IMR-90 (cell line): ENCODE results near the gene PODXL. TPM values are rescaled to one million over a fixed set of nuclear protein-coding genes. Genes with fewer than 3 reads are reported as not detected.

Experiments
- ATAC-seq: fragments of 200-7000 bp; cut with Tn5 transposase; 2 replicates; pipeline ENCODE4 v1.9.1; 2020; ENCODE audit warnings: low read depth, mild to moderate bottlenecking, moderate library complexity
- BruUV-seq: library from RNA; stranded (reverse); fragments of 400-500 nt; replicated peaks from 2 replicates; lab custom pipeline; 2021; lab: Mats Ljungman, UMichigan
- CTCF ChIA-PET: fragments of 300-600 bp; formaldehyde crosslinking; extraction: SDS; loops from one replicate; lab custom pipeline; 2021; ENCODE audit warnings: antibody characterized with exemption; lab: Yijun Ruan, JAX
- POLR2A ChIA-PET: fragments of 300-600 bp; sonication (Branson Sonifier 250); formaldehyde crosslinking; loops from one replicate; lab custom pipeline; 2022; ENCODE audit warnings: antibody characterized with exemption; ENCODE audit not compliant: unreplicated experiment; lab: Charles Lee
- DNase-seq: peaks from one replicate; pipeline ENCODE4 v3.0.0; 2013
- H2AFZ ChIP-seq: replicated peaks from 2 replicates; pipeline ENCODE3; 2013; ENCODE audit warnings: low read length, mild to moderate bottlenecking; ENCODE audit not compliant: poor library complexity
- H2AK5ac ChIP-seq: 2 replicates; pipeline ENCODE4 v1.6.1; 2013; ENCODE audit warnings: low read depth, low read length, inconsistent platforms
- H2AK9ac ChIP-seq: replicated peaks from 2 replicates; pipeline ENCODE3; 2013; ENCODE audit warnings: mild to moderate bottlenecking, low read depth, low read length, moderate library complexity; ENCODE audit not compliant: poor library complexity
- H2BK120ac ChIP-seq: 2 replicates; pipeline ENCODE4 v1.6.1; 2013; ENCODE audit warnings: low read depth, low read length, inconsistent platforms
- H2BK15ac ChIP-seq: 3 replicates; pipeline ENCODE4 v1.6.1; 2013; ENCODE audit warnings: low read depth, low read length, inconsistent platforms
- H2BK20ac ChIP-seq: 2 replicates; pipeline ENCODE4 v1.6.1; 2013; ENCODE audit warnings: low read depth, mild to moderate bottlenecking, inconsistent platforms, low read length, moderate library complexity
- H2BK5ac ChIP-seq: 2 replicates; pipeline ENCODE4 v1.6.1; 2013; ENCODE audit warnings: mild to moderate bottlenecking, low read depth, low read length, inconsistent platforms; ENCODE audit not compliant: poor library complexity, severe bottlenecking
- H3K14ac ChIP-seq: replicated peaks from 2 replicates; pipeline ENCODE4 v1.6.1; 2013; ENCODE audit warnings: low read depth, low read length, inconsistent platforms
- H3K18ac ChIP-seq: 2 replicates; pipeline ENCODE4 v1.6.1; 2013; ENCODE audit warnings: low read depth, low read length, control low read depth
- H3K23ac ChIP-seq: 2 replicates; pipeline ENCODE4 v1.6.1; 2013; ENCODE audit warnings: low read depth, low read length, inconsistent platforms
- H3K27ac ChIP-seq: 2 replicates; pipeline ENCODE4 v1.5.1; 2013; ENCODE audit warnings: mild to moderate bottlenecking, control low read depth, low read length; ENCODE audit not compliant: insufficient read depth
- H3K27me3 ChIP-seq: 2 replicates; pipeline ENCODE4 v1.6.1; 2013; ENCODE audit warnings: low read length; ENCODE audit not compliant: control insufficient read depth, insufficient read depth
- H3K36me3 ChIP-seq: 2 replicates; pipeline ENCODE4 v1.6.1; 2013; ENCODE audit warnings: low read length, mixed read lengths; ENCODE audit not compliant: control insufficient read depth, insufficient read depth
- H3K4ac ChIP-seq: 2 replicates; pipeline ENCODE4 v1.6.1; 2013; ENCODE audit warnings: low read depth, low read length, inconsistent platforms
- H3K4me1 ChIP-seq: 2 replicates; pipeline ENCODE4 v1.6.1; 2013; ENCODE audit warnings: low read length, mixed read lengths; ENCODE audit not compliant: control insufficient read depth, insufficient read depth
- H3K4me2 ChIP-seq: 2 replicates; pipeline ENCODE4 v1.6.1; 2013; ENCODE audit warnings: low read depth, mild to moderate bottlenecking, control low read depth, low read length, moderate library complexity
- H3K4me3 ChIP-seq: 2 replicates; pipeline ENCODE4 v1.5.1; 2013; ENCODE audit warnings: low read depth, mild to moderate bottlenecking, control low read depth, low read length, moderate library complexity; ENCODE audit not compliant: insufficient read depth
- H3K56ac ChIP-seq: 2 replicates; pipeline ENCODE4 v1.6.1; 2013; ENCODE audit warnings: low read length, inconsistent platforms; ENCODE audit not compliant: insufficient read depth; ENCODE audit errors: extremely low read depth
- H3K79me1 ChIP-seq, 2 experiments: 2 replicates each; pipeline ENCODE4 v1.6.1; 2013; ENCODE audit warnings: low read length in 2 of 2, inconsistent platforms in 1 of 2, low read depth in 1 of 2
- H3K9ac ChIP-seq: 2 replicates; pipeline ENCODE4 v1.6.1; 2013; ENCODE audit warnings: low read depth, low read length, control low read depth
- H3K9me1 ChIP-seq: 2 replicates; pipeline ENCODE4 v1.6.1; 2013; ENCODE audit warnings: low read length, inconsistent platforms; ENCODE audit not compliant: insufficient read depth
- H3K9me3 ChIP-seq: 2 replicates; pipeline ENCODE4 v1.6.1; 2013; ENCODE audit warnings: low read length; ENCODE audit not compliant: control insufficient read depth, insufficient read depth
- H4K20me1 ChIP-seq: 2 replicates; pipeline ENCODE4 v1.6.1; 2013; ENCODE audit warnings: low read length, inconsistent platforms; ENCODE audit not compliant: insufficient read depth
- H4K5ac ChIP-seq: 2 replicates; pipeline ENCODE4 v1.6.1; 2013; ENCODE audit warnings: mild to moderate bottlenecking, low read depth, low read length, control low read depth
- H4K8ac ChIP-seq, 2 experiments: 2 replicates each; pipeline ENCODE4 v1.6.1; 2013; ENCODE audit warnings: low read depth in 2 of 2, low read length in 2 of 2, control low read depth in 1 of 2, inconsistent platforms in 1 of 2
- H4K91ac ChIP-seq: 2 replicates; pipeline ENCODE4 v1.6.1; 2013; ENCODE audit warnings: low read depth, low read length, inconsistent platforms; ENCODE audit not compliant: insufficient read depth
- BHLHE40 ChIP-seq: fragments of 150-350 bp; IDR thresholded peaks from 2 replicates; pipeline ENCODE4 v1.6.1; 2016; ENCODE audit warnings: mild to moderate bottlenecking, low read depth, low read length
- CEBPB ChIP-seq: IDR thresholded peaks from 2 replicates; pipeline ENCODE4 v1.6.1; 2012; ENCODE audit warnings: low read depth, low read length, improper control_type of control experiment
- CHD1 ChIP-seq: IDR thresholded peaks from 2 replicates; pipeline ENCODE4 v1.6.1; 2012; ENCODE audit warnings: low read depth, low read length, improper control_type of control experiment
- CTCF ChIP-seq: conservative IDR thresholded peaks from 2 replicates; pipeline ENCODE4 v1.5.1; 2012; ENCODE audit warnings: mild to moderate bottlenecking, low read depth, low read length, improper control_type of control experiment
- FOS ChIP-seq: fragments of 150-350 bp; IDR thresholded peaks from 2 replicates; pipeline ENCODE4 v1.6.1; 2016; ENCODE audit warnings: low read depth, low read length
- MAZ ChIP-seq: IDR thresholded peaks from 2 replicates; pipeline ENCODE4 v1.6.1; 2012; ENCODE audit warnings: low read depth, mild to moderate bottlenecking, low read length, improper control_type of control experiment, moderate library complexity, borderline replicate concordance
- POLR2A ChIP-seq: IDR thresholded peaks from 2 replicates; pipeline ENCODE4 v1.6.1; 2012; ENCODE audit warnings: mild to moderate bottlenecking, low read depth, low read length
- RAD21 ChIP-seq: IDR thresholded peaks from 2 replicates; pipeline ENCODE4 v1.6.1; 2012; ENCODE audit warnings: low read length, improper control_type of control experiment
- SMC3 ChIP-seq: fragments of 150-350 bp; IDR thresholded peaks from 2 replicates; pipeline ENCODE4 v1.6.1; 2016; ENCODE audit warnings: low read depth, mild to moderate bottlenecking, antibody characterized with exemption, low read length, moderate library complexity
- WGBS, 2 experiments: methylation state at CpG; one replicate each; pipeline versions ENCODE4 v1.1.5 to v1.1.7; 2013; ENCODE audit warnings: missing lambda C conversion rate in 2 of 2; ENCODE audit not compliant: insufficient read length in 1 of 2; ENCODE audit errors: extremely low coverage in 2 of 2; 5-methylcytosine and 5-hydroxymethylcytosine counted together
- dilution Hi-C: fragments of 300-500 bp; cut with HindIII; formaldehyde crosslinking; loops from one replicate; pipeline ENCODE4 v1.14.3; 2018; ENCODE audit warnings: low sequenced_read_pairs; ENCODE audit not compliant: unreplicated experiment
- in situ Hi-C: fragments of 300-500 bp; cut with MboI; formaldehyde crosslinking; loops from 3 replicates; pipeline ENCODE4 v1.14.3; 2019; ENCODE audit warnings: low sequenced_read_pairs, inconsistent platforms, mixed read lengths
- intact Hi-C: fragments of 100-400 bp; cut with micrococcal nuclease; formaldehyde crosslinking; loops from 2 replicates; pipeline ENCODE4 v1.10.0; 2022
- polyA plus RNA-seq, 3 experiments: library from polyadenylated mRNA; depleted of rRNA; stranded (reverse); fragments of >200 nt; gene quantifications; 2 replicates each; pipeline ENCODE4 v1.2.3, GENCODE V29; 2012; ENCODE audit warnings: low replicate concordance in 1 of 3
- total RNA-seq: library from RNA; depleted of rRNA; stranded (reverse); fragments of >200 nt; gene quantifications from 2 replicates; pipeline ENCODE4 v1.2.3, GENCODE V29; 2012

The PODXL gene
- total and polyA plus RNA-seq, 2 of the 4 experiments (the other 2 are of a cell fraction): 1.3 to 3.8 TPM

GRCh38 chr7:131544449-131545301 is 11.8 kb downstream of the PODXL start:
- CTCF ChIA-PET: interaction anchor here (1.1 to 1.4 kb wide), 3 partner anchors 14 to 111 kb away, joined by 3 to 6 read pairs (median 3); no protein-coding TSS in a partner anchor

More at GRCh38 chr7:131544449-131545301, 11.8 kb downstream of the PODXL start:
- Histone ChIP-seq H2BK5ac (no peak overlapping the region), H3K9ac (no peak overlapping the region), H3K4me2 (no peak overlapping the region), H3K79me1 (peaks cover 0 to 32% of the 10 kb centered on the region in 2 experiments; a peak in 3 of 4 replicates), H2AFZ (peak overlapping the region; percentile 40), H4K8ac (peak overlapping the region in 1 of 2 experiments; percentile 62; a peak in 2 of 4 replicates), H3K36me3 (no peaks in the 10 kb centered on the region), H3K4me1 (no peaks in the 10 kb centered on the region), H2BK15ac (no peak overlapping the region), H3K27ac (no peak overlapping the region), H4K5ac (no peak overlapping the region), H3K4ac (no peak overlapping the region), H2BK20ac (no peak overlapping the region), H3K23ac (no peak overlapping the region), H3K4me3 (no peak overlapping the region), H3K56ac (no peak overlapping the region), H4K20me1 (no peaks in the 10 kb centered on the region), H3K9me3 (no peaks in the 10 kb centered on the region), H3K27me3 (no peaks in the 10 kb centered on the region), H2AK5ac (no peak overlapping the region), H2BK120ac (no peak overlapping the region), H3K14ac (peak overlapping the region; percentile 42; the same call in 1 of the 2 replicates), H2AK9ac (peak overlapping the region; percentile 51), H4K91ac (no peak overlapping the region), H3K9me1 (peaks cover 8% of the 10 kb centered on the region), H3K18ac (no peak overlapping the region)
- DNase-seq: peak; percentile 35
- dilution Hi-C loops: no loop called here
- no TSS peak for BruUV-seq
- no peak for TF ChIP-seq MAZ
- TF ChIP-seq RAD21: peak; percentile 46
- no peak for TF ChIP-seq CEBPB
- TF ChIP-seq POLR2A: no peak
- TF ChIP-seq BHLHE40: no peak
- peak; percentile 44; the same call in 1 of the 2 replicates for TF ChIP-seq SMC3
- no peak for TF ChIP-seq CHD1
- TF ChIP-seq FOS: no peak
- peak; percentile 51 for TF ChIP-seq CTCF
- WGBS, 2 experiments: 80% methylated on average over 5 of the region's 16 CpGs; no CpG with 5 or more reads in 1 of the 2 experiments
- in situ Hi-C loops: loop anchor here (10.0 kb wide), 1 partner anchor 110 kb away; no protein-coding TSS in a partner anchor
- intact Hi-C loops: no loop called here
- peak; percentile 48; the same call in 1 of the 2 replicates for ATAC-seq
- POLR2A ChIA-PET: no interaction called here
